GM19238 (cell line): Measurements from ENCODE around the gene MPDZ.

Experiments
- DNase-seq: peaks from one replicate; pipeline ENCODE4 v3.0.0; 2011; ENCODE audit warnings: low spot score; ENCODE audit not compliant: insufficient read length

The MPDZ gene

DNA sequence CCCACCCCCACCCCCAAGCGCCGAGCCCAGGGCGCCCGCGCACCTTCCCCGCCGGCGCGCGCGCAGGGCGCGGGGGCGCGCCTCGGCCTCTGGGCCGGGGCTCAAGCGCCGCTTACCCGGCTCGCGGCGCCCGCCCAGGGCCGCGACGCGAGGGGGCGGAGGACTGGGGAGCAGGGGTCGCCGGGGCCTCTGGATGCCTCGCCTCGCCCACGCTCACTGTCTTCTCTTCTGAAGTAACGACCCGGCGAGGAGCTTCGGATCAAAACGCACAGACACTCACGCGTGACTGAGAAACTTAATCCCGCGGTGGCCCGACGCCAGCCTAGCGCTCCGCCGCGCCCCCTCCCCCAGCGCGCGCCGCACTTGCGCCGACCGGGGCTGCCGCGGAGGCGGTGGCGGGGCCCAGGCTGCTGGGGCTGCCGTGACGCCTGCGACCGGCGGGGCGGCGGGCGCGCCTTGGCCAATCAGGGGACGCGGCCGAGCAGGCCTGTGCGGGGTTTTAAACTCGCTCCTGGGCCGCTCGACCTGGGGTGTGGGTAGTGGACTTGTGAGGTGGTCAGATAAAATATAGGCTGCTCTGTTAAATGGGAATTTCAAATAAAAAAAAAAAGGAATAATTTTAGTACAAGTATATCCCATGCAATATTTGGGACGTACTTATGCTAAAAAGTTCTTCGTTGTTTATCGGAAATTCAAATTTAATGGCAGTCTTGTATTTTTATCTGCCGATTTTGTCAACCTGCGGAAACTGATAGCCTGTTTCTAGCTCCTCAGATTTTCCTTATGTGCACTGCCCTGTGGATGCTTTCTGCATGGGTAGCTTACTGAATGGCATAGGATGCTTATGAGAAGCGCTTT lies at the start of gene MPDZ:
TSS of gene MPDZ (minus strand) at position 409 of the 858 bp plus-strand sequence. CDS start 29,377 bp downstream, outside the sequence.
- no peak for DNase-seq

DNA sequence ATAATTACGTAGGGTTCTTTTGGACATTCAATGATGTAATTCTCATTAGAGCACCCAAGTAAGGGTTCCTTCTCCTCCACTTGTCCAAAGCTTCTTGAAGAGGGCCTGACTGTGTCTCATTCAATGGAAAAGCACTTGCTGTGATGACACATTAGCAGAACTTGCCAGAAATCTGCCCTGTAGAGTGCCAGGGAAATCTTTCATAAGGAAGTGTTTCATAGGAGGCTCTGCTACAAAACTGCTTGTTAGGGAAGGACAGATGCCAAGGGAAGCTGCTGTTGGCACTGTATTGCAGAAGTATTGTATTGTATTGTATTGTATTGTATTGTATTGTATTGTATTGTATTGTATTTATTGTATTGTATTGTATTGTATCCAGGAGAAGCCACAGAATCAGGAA lies 45.5 kb upstream of the MPDZ start:
- no peak for DNase-seq

DNA sequence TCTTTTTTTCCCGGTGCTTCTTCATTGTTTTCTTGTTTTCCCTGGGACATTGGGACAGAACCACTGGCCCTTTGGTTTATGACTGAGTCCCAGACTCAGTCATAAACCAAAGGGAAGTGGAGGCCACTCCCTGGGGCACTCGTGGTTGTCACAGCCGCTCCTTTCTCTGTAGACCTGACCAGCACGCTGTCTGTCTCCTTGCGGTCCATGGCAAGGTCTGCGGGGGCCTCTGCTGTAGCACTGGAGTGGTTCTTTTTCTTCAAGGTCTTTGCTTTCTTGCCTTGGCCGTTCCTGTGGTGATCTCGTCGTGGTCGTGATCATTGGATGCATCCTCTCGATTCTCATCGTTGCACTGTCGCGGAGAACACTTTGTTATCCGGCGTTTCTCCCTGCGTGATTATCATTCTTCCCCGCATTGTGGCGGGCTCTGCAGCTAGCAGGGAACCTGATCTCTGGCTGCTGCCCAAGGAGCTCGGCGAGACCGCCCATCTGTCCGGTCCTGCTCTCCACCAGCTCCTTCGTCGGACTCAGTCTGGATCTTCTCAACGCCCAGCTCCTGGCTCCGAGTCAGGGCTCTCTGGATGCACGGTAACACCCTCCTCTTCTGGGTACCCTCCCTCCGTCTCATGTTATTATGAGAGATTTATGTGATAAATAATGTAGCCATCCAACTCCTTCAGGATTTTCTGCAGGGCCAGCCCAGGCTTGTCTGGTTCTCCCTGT lies 43.5 kb upstream of the MPDZ start:
- no peak for DNase-seq

GRCh38 chr9:13318027-13318426 lies 38.5 kb upstream of the MPDZ start:
- no peak for DNase-seq

DNA sequence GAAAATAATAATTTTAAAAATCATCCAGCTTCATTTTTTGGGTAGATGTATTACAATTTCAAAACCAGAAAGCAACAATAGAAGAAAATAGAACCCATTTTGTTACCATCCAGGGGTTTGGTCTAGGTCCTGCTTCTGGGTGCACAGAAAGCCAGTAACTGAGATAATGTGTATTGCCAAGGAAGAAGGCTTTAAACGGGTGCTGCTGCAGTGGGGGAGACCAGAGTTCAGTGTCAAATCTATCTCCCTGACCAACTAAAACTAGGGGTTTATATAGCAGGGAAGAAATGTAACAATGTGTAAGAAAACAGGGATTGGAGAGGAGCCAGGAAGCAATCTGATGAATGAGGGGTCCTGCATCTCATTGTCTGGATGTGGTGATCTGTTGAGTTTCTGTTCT lies 17.5 kb upstream of the MPDZ start:
- no peak for DNase-seq

DNA sequence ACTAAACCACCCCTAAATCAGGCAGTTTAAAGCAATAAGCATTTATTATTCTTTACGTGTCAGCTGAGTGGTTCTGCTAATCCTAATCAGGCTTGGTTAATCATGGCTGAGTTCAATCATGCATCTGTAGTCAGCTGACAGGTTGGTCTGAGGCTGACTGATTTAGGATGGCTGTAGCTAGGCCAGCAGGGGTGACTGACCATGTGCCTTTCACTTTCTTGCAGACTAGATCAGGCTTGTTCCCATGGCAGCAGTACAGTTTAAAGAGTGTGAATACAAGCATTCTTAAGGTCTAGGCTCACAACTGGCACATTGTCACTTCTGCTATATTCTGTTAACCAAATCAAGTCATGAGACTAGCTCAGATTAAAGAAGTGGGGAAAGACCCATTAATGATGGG lies 16.1 kb upstream of the MPDZ start:
- no peak for DNase-seq

DNA sequence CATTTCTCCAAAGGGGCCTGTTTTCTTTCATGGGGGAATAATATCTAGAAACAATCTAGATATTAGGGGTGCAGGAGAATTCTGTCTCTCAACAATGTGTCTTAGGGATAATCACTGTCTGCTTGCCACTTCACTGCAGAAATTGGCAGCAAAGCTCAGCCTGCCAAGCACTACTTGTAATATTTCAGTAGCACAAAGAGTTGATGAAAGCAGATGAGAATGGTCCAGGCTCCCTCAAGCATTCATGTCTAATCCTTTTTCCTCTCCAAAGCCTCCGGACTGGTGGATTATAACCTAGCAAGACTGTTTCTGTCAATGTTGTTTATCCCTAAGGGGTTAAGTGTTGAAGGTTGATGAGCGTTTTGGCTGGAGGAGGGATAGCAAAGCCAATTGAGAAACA lies 13.3 kb upstream of the MPDZ start:
- no peak for DNase-seq

GRCh38 chr9:13292158-13292557 lies 12.7 kb upstream of the MPDZ start:
- no peak for DNase-seq

DNA sequence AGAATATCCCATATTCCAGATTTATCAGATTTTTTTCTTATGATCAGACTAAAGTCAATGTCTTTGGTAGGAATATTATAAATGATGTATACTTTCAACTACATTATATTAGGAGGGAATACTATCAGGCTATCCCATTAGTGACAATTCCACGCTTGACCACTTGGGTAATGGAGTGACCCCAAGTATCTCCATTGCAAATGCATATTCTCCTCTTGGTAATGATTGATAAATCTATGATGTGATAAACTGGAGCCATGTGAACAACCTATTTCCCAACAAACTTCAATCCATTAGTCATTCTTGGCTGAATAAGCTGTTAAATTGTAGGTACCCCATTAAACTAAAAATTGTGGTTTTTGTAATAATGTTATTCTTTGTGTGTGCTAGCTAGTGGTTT lies 12.2 kb upstream of the MPDZ start:
- DNase-seq: no peak

- no peak for DNase-seq
Observed at GRCh38 chr9:13284011-13284410, 4.5 kb upstream of the MPDZ start.

- DNase-seq: no peak
Observed at GRCh38 chr9:13282998-13283397, 3.5 kb upstream of the MPDZ start.

GRCh38 chr9:13281356-13282016 lies 2.0 kb upstream of the MPDZ start:
- DNase-seq: no peak

GRCh38 chr9:13278368-13279246 lies 885 bp downstream of the MPDZ start:
- DNase-seq: no peak

- no peak for DNase-seq
Observed at GRCh38 chr9:13278023-13278367, 1.5 kb downstream of the MPDZ start.

DNA sequence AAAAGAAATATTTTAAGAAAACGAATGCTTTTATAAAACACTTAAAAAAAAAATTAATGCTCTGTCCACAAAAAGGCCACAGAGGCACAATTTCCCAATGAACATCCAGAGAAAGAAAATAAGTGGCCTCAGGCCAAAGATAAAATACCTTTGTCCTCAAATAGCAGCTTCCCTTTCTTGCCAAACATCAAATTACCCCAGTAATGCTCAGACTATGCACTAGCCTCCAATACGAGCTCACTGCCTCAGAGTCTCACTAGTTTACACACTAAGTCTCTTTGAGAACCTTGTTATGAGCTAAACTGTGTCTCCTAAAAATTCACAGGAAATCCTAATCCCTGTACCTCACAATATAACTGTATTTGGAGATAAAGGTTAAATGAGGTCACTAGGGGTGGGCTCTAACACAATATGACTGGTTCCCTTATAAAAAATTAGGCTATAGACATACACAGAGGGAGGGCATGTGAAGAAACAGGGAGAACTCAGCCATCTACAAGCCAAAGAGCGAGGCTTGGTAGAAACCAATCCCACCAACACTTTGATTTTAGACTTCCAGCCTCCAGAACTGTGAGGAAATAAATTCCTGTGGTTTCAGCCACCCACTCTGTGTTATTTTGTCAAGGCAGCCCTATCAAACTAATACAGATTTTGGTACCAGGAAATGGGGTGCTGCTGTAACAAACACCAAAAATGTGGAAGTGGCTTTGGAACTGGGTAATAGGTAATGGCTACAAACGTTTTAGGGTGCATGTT lies 4.4 kb downstream of the MPDZ start:
- DNase-seq: no peak

GRCh38 chr9:13270734-13271133 lies 8.8 kb downstream of the MPDZ start:
- no peak for DNase-seq

DNA sequence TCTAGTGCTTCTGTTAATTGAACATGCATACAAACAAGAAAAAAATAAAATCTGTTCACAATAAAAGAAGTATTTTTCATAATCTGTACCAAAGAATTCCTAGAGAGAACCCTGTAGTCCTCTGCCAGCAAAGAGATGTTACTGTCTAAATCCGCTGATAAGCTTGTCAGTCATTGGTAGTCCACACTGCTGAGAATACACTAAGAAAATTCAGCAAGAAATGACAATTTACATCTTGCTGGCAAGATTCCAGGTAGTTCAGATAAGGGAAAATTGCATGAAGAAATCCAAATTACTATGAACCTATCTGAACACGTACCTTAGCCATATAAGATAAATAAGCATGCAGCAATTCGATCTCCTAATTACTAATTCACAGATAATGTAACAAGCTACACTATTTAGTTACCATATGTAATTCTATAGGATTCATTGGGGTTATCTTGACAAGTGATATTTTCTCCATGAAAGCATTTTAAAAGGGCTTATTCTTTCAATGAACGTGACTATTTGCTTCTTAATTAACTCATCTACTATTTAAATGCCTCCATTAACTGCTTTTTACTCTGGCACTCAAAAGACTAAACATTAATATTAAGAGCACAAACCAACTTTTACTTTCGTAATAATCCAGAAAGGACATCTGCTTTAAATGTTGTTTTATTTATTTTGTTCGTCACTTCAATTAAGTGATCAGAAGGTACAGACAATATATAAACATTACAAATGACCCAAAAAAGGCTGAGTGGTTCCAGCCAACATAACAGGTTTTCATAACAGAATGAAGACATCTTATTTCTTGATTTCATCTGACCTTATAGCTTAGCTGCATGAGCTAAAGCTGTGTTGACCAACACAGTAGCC lies 9.7 kb downstream of the MPDZ start:
- no peak for DNase-seq

GRCh38 chr9:13268469-13268868 lies 11.0 kb downstream of the MPDZ start:
- DNase-seq: no peak

- DNase-seq: no peak
Observed at GRCh38 chr9:13267743-13268142, 11.7 kb downstream of the MPDZ start.

DNA sequence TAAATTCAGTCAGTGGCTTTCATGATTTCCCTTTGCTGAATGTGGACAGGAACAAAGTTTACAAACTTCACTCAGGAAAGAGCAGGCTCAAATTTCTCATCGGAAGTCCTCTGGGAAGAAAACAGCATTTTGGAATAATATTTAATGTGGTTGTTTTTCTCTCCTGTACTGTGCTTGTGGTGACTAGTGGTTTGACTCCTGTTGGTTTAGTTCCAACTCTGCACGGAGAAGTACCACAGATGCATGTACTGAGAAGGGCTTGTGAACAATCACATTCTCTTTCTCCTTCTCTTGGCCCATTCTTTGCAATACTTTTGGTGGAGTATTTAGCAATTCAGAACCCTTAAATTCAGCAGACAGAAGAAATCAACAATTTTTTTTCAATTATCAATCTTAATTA lies 13.3 kb downstream of the MPDZ start:
- no peak for DNase-seq
